ENCODE data around the gene PHYKPL. TPM values are rescaled to one million over a fixed set of nuclear protein-coding genes. Genes with fewer than 3 reads are reported as not detected.

PHYKPL gene
- total and polyA plus RNA-seq, 4 donors, result 24.1 to 78.0 (median 51.3) TPM

- H3K36me3 ChIP-seq (ENCODE audit: control insufficient read depth, insufficient read depth, low read length), result peaks cover 51% of the 10 kb centered on the region
- no peak for DNase-seq (ENCODE audit: low read depth in 4 of 6, low spot score in 6 of 6)
Observed at GRCh38 chr5:178228609-178229008, 4.0 kb downstream of the PHYKPL start.

GRCh38 chr5:178227929-178228328 is 4.7 kb downstream of the PHYKPL start:
- Histone ChIP-seq H3K4me1 (ENCODE audit: control insufficient read depth, insufficient read depth, low read length) (peaks cover 24% of the 10 kb centered on the region), H3K36me3 (ENCODE audit: control insufficient read depth, insufficient read depth, low read length) (peaks cover 58% of the 10 kb centered on the region), H3K27me3 (ENCODE audit: control insufficient read depth, insufficient read depth, low read length) (no peaks in the 10 kb centered on the region), H3K9me3 (ENCODE audit: control insufficient read depth, insufficient read depth, low read length) (no peaks in the 10 kb centered on the region), H3K27ac (ENCODE audit: low read depth, low read length) (no peak overlapping the region), H3K4me3 (ENCODE audit: low read depth, low read length) (no peak overlapping the region)
- no peak for DNase-seq (ENCODE audit: low read depth in 4 of 6, low spot score in 6 of 6)
- 96% methylated on average over 3 of the region's 3 CpGs for WGBS (ENCODE audit: insufficient coverage)

More at GRCh38 chr5:178228609-178229008, 4.0 kb downstream of the PHYKPL start:
- no peaks in the 10 kb centered on the region for H3K27me3 ChIP-seq (ENCODE audit: control insufficient read depth, insufficient read depth, low read length)
- 96% methylated on average over 9 of the region's 11 CpGs for WGBS (ENCODE audit: insufficient coverage)
- no peak overlapping the region for H3K27ac ChIP-seq (ENCODE audit: low read depth, low read length)
- peaks cover 29% of the 10 kb centered on the region for H3K4me1 ChIP-seq (ENCODE audit: control insufficient read depth, insufficient read depth, low read length)
- H3K9me3 ChIP-seq (ENCODE audit: control insufficient read depth, insufficient read depth, low read length), result no peaks in the 10 kb centered on the region
- H3K4me3 ChIP-seq (ENCODE audit: low read depth, low read length), result no peak overlapping the region

- 98% methylated on average over 3 of the region's 4 CpGs for WGBS (ENCODE audit: insufficient coverage)
- DNase-seq (ENCODE audit: low read depth in 4 of 6, low spot score in 6 of 6), result no peak
- H3K36me3 ChIP-seq (ENCODE audit: control insufficient read depth, insufficient read depth, low read length), result peaks cover 66% of the 10 kb centered on the region
- H3K27ac ChIP-seq (ENCODE audit: low read depth, low read length), result no peak overlapping the region
- no peak overlapping the region for H3K4me3 ChIP-seq (ENCODE audit: low read depth, low read length)
- H3K9me3 ChIP-seq (ENCODE audit: control insufficient read depth, insufficient read depth, low read length), result no peaks in the 10 kb centered on the region
- H3K27me3 ChIP-seq (ENCODE audit: control insufficient read depth, insufficient read depth, low read length), result no peaks in the 10 kb centered on the region
- H3K4me1 ChIP-seq (ENCODE audit: control insufficient read depth, insufficient read depth, low read length), result peaks cover 22% of the 10 kb centered on the region
Observed at GRCh38 chr5:178227138-178227659, 5.4 kb downstream of the PHYKPL start.

GRCh38 chr5:178225174-178225573 is 7.4 kb downstream of the PHYKPL start:
- Histone ChIP-seq H3K36me3 (ENCODE audit: control insufficient read depth, insufficient read depth, low read length) (peaks cover 70% of the 10 kb centered on the region), H3K27me3 (ENCODE audit: control insufficient read depth, insufficient read depth, low read length) (no peaks in the 10 kb centered on the region), H3K4me1 (ENCODE audit: control insufficient read depth, insufficient read depth, low read length) (peaks cover 7% of the 10 kb centered on the region), H3K9me3 (ENCODE audit: control insufficient read depth, insufficient read depth, low read length) (no peaks in the 10 kb centered on the region), H3K4me3 (ENCODE audit: low read depth, low read length) (no peak overlapping the region), H3K27ac (ENCODE audit: low read depth, low read length) (no peak overlapping the region)
- no peak for DNase-seq (ENCODE audit: low read depth in 4 of 6, low spot score in 6 of 6)
- WGBS (ENCODE audit: insufficient coverage), result 96% methylated on average over 5 of the region's 6 CpGs

GRCh38 chr5:178224403-178224802 is 8.2 kb downstream of the PHYKPL start:
- Histone ChIP-seq H3K27me3 (ENCODE audit: control insufficient read depth, insufficient read depth, low read length) (no peaks in the 10 kb centered on the region), H3K27ac (ENCODE audit: low read depth, low read length) (no peak overlapping the region), H3K4me3 (ENCODE audit: low read depth, low read length) (no peak overlapping the region), H3K9me3 (ENCODE audit: control insufficient read depth, insufficient read depth, low read length) (no peaks in the 10 kb centered on the region), H3K4me1 (ENCODE audit: control insufficient read depth, insufficient read depth, low read length) (peaks cover 3% of the 10 kb centered on the region), H3K36me3 (ENCODE audit: control insufficient read depth, insufficient read depth, low read length) (peaks cover 68% of the 10 kb centered on the region)
- DNase-seq (ENCODE audit: low read depth in 4 of 6, low spot score in 6 of 6), result no peak
- 93% methylated on average over 15 of the region's 17 CpGs for WGBS (ENCODE audit: insufficient coverage)

GRCh38 chr5:178223828-178224335 is 8.7 kb downstream of the PHYKPL start:
- no peaks in the 10 kb centered on the region for H3K9me3 ChIP-seq (ENCODE audit: control insufficient read depth, insufficient read depth, low read length)
- 51% methylated on average over 13 of the region's 13 CpGs for WGBS (ENCODE audit: insufficient coverage)
- H3K4me3 ChIP-seq (ENCODE audit: low read depth, low read length), result no peak overlapping the region
- H3K27me3 ChIP-seq (ENCODE audit: control insufficient read depth, insufficient read depth, low read length), result no peaks in the 10 kb centered on the region
- no peak for DNase-seq (ENCODE audit: low read depth in 4 of 6, low spot score in 6 of 6)
- H3K36me3 ChIP-seq (ENCODE audit: control insufficient read depth, insufficient read depth, low read length), result peaks cover 63% of the 10 kb centered on the region
- H3K27ac ChIP-seq (ENCODE audit: low read depth, low read length), result no peak overlapping the region
- H3K4me1 ChIP-seq (ENCODE audit: control insufficient read depth, insufficient read depth, low read length), result peaks cover 3% of the 10 kb centered on the region

- H3K4me3 ChIP-seq (ENCODE audit: low read depth, low read length), result no peak overlapping the region
- H3K9me3 ChIP-seq (ENCODE audit: control insufficient read depth, insufficient read depth, low read length), result no peaks in the 10 kb centered on the region
- peaks cover 3% of the 10 kb centered on the region for H3K4me1 ChIP-seq (ENCODE audit: control insufficient read depth, insufficient read depth, low read length)
- WGBS (ENCODE audit: insufficient coverage), result 78% methylated on average over 5 of the region's 5 CpGs
- no peak for DNase-seq (ENCODE audit: low read depth in 4 of 6, low spot score in 6 of 6)
- H3K36me3 ChIP-seq (ENCODE audit: control insufficient read depth, insufficient read depth, low read length), result peaks cover 57% of the 10 kb centered on the region
- no peak overlapping the region for H3K27ac ChIP-seq (ENCODE audit: low read depth, low read length)
- H3K27me3 ChIP-seq (ENCODE audit: control insufficient read depth, insufficient read depth, low read length), result no peaks in the 10 kb centered on the region
Observed at GRCh38 chr5:178223196-178223773, 9.3 kb downstream of the PHYKPL start.

GRCh38 chr5:178222292-178222691 is 10.3 kb downstream of the PHYKPL start:
- H3K36me3 ChIP-seq (ENCODE audit: control insufficient read depth, insufficient read depth, low read length), result peaks cover 53% of the 10 kb centered on the region
- H3K9me3 ChIP-seq (ENCODE audit: control insufficient read depth, insufficient read depth, low read length), result no peaks in the 10 kb centered on the region
- H3K27ac ChIP-seq (ENCODE audit: low read depth, low read length), result no peak overlapping the region
- 99% methylated on average over 14 of the region's 15 CpGs for WGBS (ENCODE audit: insufficient coverage)
- H3K27me3 ChIP-seq (ENCODE audit: control insufficient read depth, insufficient read depth, low read length), result no peaks in the 10 kb centered on the region
- peaks cover 3% of the 10 kb centered on the region for H3K4me1 ChIP-seq (ENCODE audit: control insufficient read depth, insufficient read depth, low read length)
- DNase-seq (ENCODE audit: low read depth in 4 of 6, low spot score in 6 of 6), result no peak
- no peak overlapping the region for H3K4me3 ChIP-seq (ENCODE audit: low read depth, low read length)

GRCh38 chr5:178221853-178222252 is 10.7 kb downstream of the PHYKPL start:
- Histone ChIP-seq H3K27ac (ENCODE audit: low read depth, low read length) (no peak overlapping the region), H3K36me3 (ENCODE audit: control insufficient read depth, insufficient read depth, low read length) (peaks cover 56% of the 10 kb centered on the region), H3K27me3 (ENCODE audit: control insufficient read depth, insufficient read depth, low read length) (no peaks in the 10 kb centered on the region), H3K4me1 (ENCODE audit: control insufficient read depth, insufficient read depth, low read length) (peaks cover 3% of the 10 kb centered on the region), H3K4me3 (ENCODE audit: low read depth, low read length) (no peak overlapping the region), H3K9me3 (ENCODE audit: control insufficient read depth, insufficient read depth, low read length) (no peaks in the 10 kb centered on the region)
- DNase-seq (ENCODE audit: low read depth in 4 of 6, low spot score in 6 of 6), result no peak
- 95% methylated on average over 4 of the region's 5 CpGs for WGBS (ENCODE audit: insufficient coverage)

GRCh38 chr5:178221282-178221681 is 11.3 kb downstream of the PHYKPL start:
- Histone ChIP-seq H3K27me3 (ENCODE audit: control insufficient read depth, insufficient read depth, low read length) (no peaks in the 10 kb centered on the region), H3K27ac (ENCODE audit: low read depth, low read length) (no peak overlapping the region), H3K9me3 (ENCODE audit: control insufficient read depth, insufficient read depth, low read length) (no peaks in the 10 kb centered on the region), H3K36me3 (ENCODE audit: control insufficient read depth, insufficient read depth, low read length) (peaks cover 60% of the 10 kb centered on the region), H3K4me1 (ENCODE audit: control insufficient read depth, insufficient read depth, low read length) (peaks cover 3% of the 10 kb centered on the region), H3K4me3 (ENCODE audit: low read depth, low read length) (no peak overlapping the region)
- 70% methylated on average over 2 of the region's 3 CpGs for WGBS (ENCODE audit: insufficient coverage)
- DNase-seq (ENCODE audit: low read depth in 4 of 6, low spot score in 6 of 6), result no peak

Data from spinal cord (tissue), 10 donors.